A549 (cell line): Measurements from ENCODE around the gene FANCI. TPM values are rescaled to one million over a fixed set of nuclear protein-coding genes. Genes with fewer than 3 reads are reported as not detected.

Experiments used
- ATAC-seq, 2 experiments: fragments of 200-7000 bp in 1 of 2; fragments of >200 bp in 1 of 2; cut with Nextera tagmentation in 1 of 2; cut with Tn5 transposase in 1 of 2; 3 replicates each; pipeline versions ENCODE4 v1.8.0 to v1.9.1; 2018 to 2020; ENCODE audit warnings: mild to moderate bottlenecking in 1 of 2, moderate library complexity in 1 of 2
- CTCF ChIA-PET: fragments of 300-600 bp; sonication (Branson Sonifier 250); formaldehyde crosslinking; extraction: SDS; loops from one replicate; lab custom pipeline; 2021; ENCODE audit warnings: antibody characterized with exemption, inconsistent platforms; lab: Yijun Ruan, JAX
- POLR2A ChIA-PET: fragments of 350-600 bp; formaldehyde crosslinking; extraction: SDS; loops from one replicate; lab custom pipeline; 2021; ENCODE audit warnings: antibody characterized with exemption, inconsistent platforms; lab: Yijun Ruan, JAX
- DNase-seq, 2 experiments: peaks; one replicate each; pipeline versions ENCODE4 v3.0.0 to v3.0.0-alpha.2; 2011 to 2016; ENCODE audit warnings: low read depth in 1 of 2, low spot score in 1 of 2
- FAIRE-seq: peaks from 2 replicates; lab custom pipeline; 2011; peaks lifted over from hg19 to GRCh38; lab: Jason Lieb, UNC
- H3K27ac ChIP-seq, 2 experiments: fragments of >200 bp; sonication (Bioruptor Twin); formaldehyde crosslinking; 3 replicates each; pipeline ENCODE4 v1.5.1; 2016 to 2017
- H3K4me1 ChIP-seq: fragments of >200 bp; sonication (Bioruptor Twin); formaldehyde crosslinking; 3 replicates; pipeline ENCODE4 v1.6.1; 2016
- H3K4me2 ChIP-seq: fragments of >200 bp; sonication (Bioruptor Twin); formaldehyde crosslinking; 3 replicates; pipeline ENCODE4 v1.6.1; 2016
- H3K4me3 ChIP-seq: fragments of >200 bp; sonication (Bioruptor Twin); formaldehyde crosslinking; 3 replicates; pipeline ENCODE4 v1.5.1; 2016
- H3K9me3 ChIP-seq: fragments of >200 bp; sonication (Bioruptor Twin); formaldehyde crosslinking; 3 replicates; pipeline ENCODE4 v1.6.1; 2016
- BCL3 ChIP-seq: fragments of >200 bp; sonication (Bioruptor Twin); formaldehyde crosslinking; IDR thresholded peaks from 3 replicates; pipeline ENCODE4 v1.6.1; 2016
- BHLHE40 ChIP-seq: IDR thresholded peaks from 2 replicates; pipeline ENCODE4 v1.6.1; 2012; ENCODE audit warnings: low read depth, low read length, inconsistent platforms
- CHD4 ChIP-seq: fragments of 200-600 bp; sonication (generic); IDR thresholded peaks from 2 replicates; pipeline ENCODE4 v1.6.1; 2016; ENCODE audit warnings: antibody characterized with exemption, mild to moderate bottlenecking, borderline replicate concordance
- HDAC2 ChIP-seq: fragments of 200-600 bp; sonication (generic); IDR thresholded peaks from 2 replicates; pipeline ENCODE4 v1.6.1; 2016
- HOXA7 ChIP-seq: fragments of 250-450 bp; sonication (Bioruptor Pico); IDR thresholded peaks from 2 replicates; pipeline ENCODE4 v1.5.0; 2020; ENCODE audit warnings: mild to moderate bottlenecking, moderate library complexity
- HOXB13 ChIP-seq: fragments of 250-450 bp; sonication (Bioruptor Pico); IDR thresholded peaks from 2 replicates; pipeline ENCODE4 v1.5.0; 2020; ENCODE audit warnings: low read depth, mild to moderate bottlenecking, moderate library complexity
- JUN ChIP-seq, 2 experiments: fragments of >200 bp; sonication (Bioruptor Twin); formaldehyde crosslinking; IDR thresholded peaks; 2 replicates in 1 of 2; 3 replicates in 1 of 2; pipeline ENCODE4 v1.6.1; 2016 to 2017
- MAFK ChIP-seq: fragments of 450-650 bp; IDR thresholded peaks from 2 replicates; pipeline ENCODE4 v1.6.1; 2014; ENCODE audit not compliant: partially characterized antibody
- NPAS2 ChIP-seq: fragments of 250-450 bp; sonication (Bioruptor Pico); IDR thresholded peaks from 2 replicates; pipeline ENCODE4 v1.8.0; 2022; ENCODE audit warnings: mild to moderate bottlenecking, moderate library complexity, borderline replicate concordance
- NR3C1 ChIP-seq: fragments of >200 bp; sonication (Bioruptor Twin); formaldehyde crosslinking; IDR thresholded peaks from 3 replicates; pipeline ENCODE4 v1.6.1; 2017
- PHF8 ChIP-seq: fragments of 200-600 bp; sonication (generic); IDR thresholded peaks from 2 replicates; pipeline ENCODE4 v1.6.1; 2016; ENCODE audit warnings: low read depth, mild to moderate bottlenecking, antibody characterized with exemption, moderate library complexity, borderline replicate concordance
- POLR2AphosphoS2 ChIP-seq: conservative IDR thresholded peaks from 2 replicates; pipeline ENCODE4 v1.6.1; 2012; ENCODE audit warnings: low read length, improper control_type of control experiment, inconsistent platforms
- RAD21 ChIP-seq, 2 experiments: fragments of >200 bp in 1 of 2; sonication (Bioruptor Twin) in 1 of 2; formaldehyde crosslinking in 1 of 2; IDR thresholded peaks in 1 of 2; conservative IDR thresholded peaks in 1 of 2; 2 replicates in 1 of 2; 3 replicates in 1 of 2; pipeline ENCODE4 v1.6.1; 2012 to 2018; ENCODE audit warnings: inconsistent platforms in 1 of 2
- SMC3 ChIP-seq: fragments of >200 bp; sonication (Bioruptor Twin); formaldehyde crosslinking; IDR thresholded peaks from 3 replicates; pipeline ENCODE4 v1.6.1; 2018; ENCODE audit warnings: inconsistent platforms
- SREBF2 ChIP-seq: fragments of 450-650 bp; IDR thresholded peaks from 2 replicates; pipeline ENCODE4 v1.6.1; 2014; ENCODE audit warnings: mild to moderate bottlenecking, moderate library complexity
- TFCP2L1 ChIP-seq: fragments of 250-450 bp; sonication (Bioruptor Pico); IDR thresholded peaks from 2 replicates; pipeline ENCODE4 v1.5.0; 2021; ENCODE audit warnings: mild to moderate bottlenecking
- WGBS: methylation state at CpG from one replicate; pipeline ENCODE4 v1.1.6; 2017; ENCODE audit errors: missing lambda C conversion rate; 5-methylcytosine and 5-hydroxymethylcytosine counted together
- polyA plus RNA-seq, 4 experiments: library from polyadenylated mRNA; depleted of rRNA in 3 of 4; stranded (reverse); fragments of >200 nt; fragmentation: RNase III in 1 of 4; extraction: RNeasy Plus Mini Kit Qiagen cat#74134 plus additional on column Dnase treatment in 1 of 4; gene quantifications; 2 replicates in 3 of 4; 3 replicates in 1 of 4; pipeline ENCODE4 v1.2.3, GENCODE V29; 2011 to 2017
- TF ChIP-seq, protein P1 (sequence below): fragments of 250-450 bp; sonication (Bioruptor Pico); IDR thresholded peaks from 2 replicates; pipeline ENCODE4 v1.5.0; 2021; ENCODE audit warnings: mild to moderate bottlenecking, moderate library complexity, borderline replicate concordance
- TF ChIP-seq, protein P2 (sequence below): fragments of >200 bp; sonication (Bioruptor Twin); formaldehyde crosslinking; IDR thresholded peaks from 3 replicates; pipeline ENCODE4 v1.5.1; 2016
- TF ChIP-seq, protein P3 (sequence below): fragments of 200-600 bp; sonication (generic); IDR thresholded peaks from 2 replicates; pipeline ENCODE4 v1.6.1; 2016; ENCODE audit warnings: antibody characterized with exemption, mild to moderate bottlenecking, moderate library complexity

FANCI gene
- polyA plus RNA-seq, 2 of the 4 experiments (the other 2 are of a cell fraction) = 101 to 123 TPM

- H3K9me3 ChIP-seq = no peaks in the 10 kb centered on the region
- ATAC-seq (no peak), DNase-seq (no peak), FAIRE-seq (no peak)
- ChIA-PET CTCF (interaction anchor here (0.5 to 15.6 kb wide), 11 partner anchors 7 to 292 kb away, joined by 3 to 141 read pairs (median 5); no protein-coding TSS in a partner anchor), POLR2A (no interaction called here)
- no peaks in the 10 kb centered on the region for H3K4me1 ChIP-seq
- H3K27ac ChIP-seq = no peak overlapping the region
- TF ChIP-seq RAD21 (conservative IDR thresholded peaks at IDR 0.05 in 1 of 2, IDR thresholded peaks at IDR 0.05 in 1 of 2) = no peak
- no peak for TF ChIP-seq SREBF2
- TF ChIP-seq NPAS2 (CRISPR knock-in tag) = no peak
- no peak for TF ChIP-seq JUN (IDR thresholded peaks at IDR 0.05)
- no peak for TF ChIP-seq POLR2AphosphoS2
- no peak overlapping the region for H3K4me3 ChIP-seq
- H3K4me2 ChIP-seq = no peak overlapping the region
- 88% methylated on average over 6 of the region's 6 CpGs for WGBS
These were observed 44.0 kb upstream of the FANCI start for GRCh38 chr15:89199746-89200145.

DNA sequence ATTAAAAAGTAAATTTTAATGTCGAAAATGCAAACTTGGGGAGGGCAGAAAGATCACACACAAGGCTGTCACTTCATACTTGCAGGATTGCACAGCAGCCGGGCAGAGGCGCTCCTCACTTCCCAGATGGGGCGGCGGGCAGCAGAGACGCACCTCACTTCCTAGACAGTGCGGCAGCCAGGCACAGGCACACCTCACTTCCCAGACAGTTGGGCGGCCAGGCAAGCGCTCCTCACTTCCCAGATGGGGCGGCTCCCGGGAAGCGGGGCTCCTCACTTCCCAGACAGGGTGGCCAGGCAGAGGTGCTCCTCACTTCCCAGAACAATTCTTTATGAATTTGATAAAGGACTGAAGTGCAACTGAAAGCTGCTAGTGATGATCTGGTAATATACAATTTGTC, 43.6 kb upstream of the FANCI start:
- ChIA-PET POLR2A (no interaction called here), CTCF (interaction anchor here (0.5 to 15.6 kb wide), 12 partner anchors 6 to 192 kb away, joined by 3 to 141 read pairs (median 5); partner anchors contain the start of gene FANCI)
- Histone ChIP-seq H3K4me2 (no peak overlapping the region), H3K4me3 (no peak overlapping the region), H3K9me3 (no peaks in the 10 kb centered on the region), H3K4me1 (no peaks in the 10 kb centered on the region), H3K27ac (no peak overlapping the region)
- FAIRE-seq (no peak), DNase-seq (no peak), ATAC-seq (no peak)
- TF ChIP-seq CHD4 (no peak), HOXB13 (CRISPR knock-in tag) (no peak), BCL3 (no peak), PHF8 (no peak), RAD21 (conservative IDR thresholded peaks at IDR 0.05 in 1 of 2, IDR thresholded peaks at IDR 0.05 in 1 of 2) (no peak), BHLHE40 (no peak), MAFK (no peak), SREBF2 (no peak), HOXA7 (CRISPR knock-in tag) (no peak), NPAS2 (CRISPR knock-in tag) (no peak), SMC3 (no peak), TFCP2L1 (CRISPR knock-in tag) (no peak), HDAC2 (no peak), NR3C1 (no peak)
- TF ChIP-seq, protein P1, sequence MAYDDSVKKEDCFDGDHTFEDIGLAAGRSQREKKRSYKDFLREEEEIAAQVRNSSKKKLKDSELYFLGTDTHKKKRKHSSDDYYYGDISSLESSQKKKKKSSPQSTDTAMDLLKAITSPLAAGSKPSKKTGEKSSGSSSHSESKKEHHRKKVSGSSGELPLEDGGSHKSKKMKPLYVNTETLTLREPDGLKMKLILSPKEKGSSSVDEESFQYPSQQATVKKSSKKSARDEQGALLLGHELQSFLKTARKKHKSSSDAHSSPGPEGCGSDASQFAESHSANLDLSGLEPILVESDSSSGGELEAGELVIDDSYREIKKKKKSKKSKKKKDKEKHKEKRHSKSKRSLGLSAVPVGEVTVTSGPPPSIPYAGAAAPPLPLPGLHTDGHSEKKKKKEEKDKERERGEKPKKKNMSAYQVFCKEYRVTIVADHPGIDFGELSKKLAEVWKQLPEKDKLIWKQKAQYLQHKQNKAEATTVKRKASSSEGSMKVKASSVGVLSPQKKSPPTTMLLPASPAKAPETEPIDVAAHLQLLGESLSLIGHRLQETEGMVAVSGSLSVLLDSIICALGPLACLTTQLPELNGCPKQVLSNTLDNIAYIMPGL = no peak
- TF ChIP-seq, protein P2, sequence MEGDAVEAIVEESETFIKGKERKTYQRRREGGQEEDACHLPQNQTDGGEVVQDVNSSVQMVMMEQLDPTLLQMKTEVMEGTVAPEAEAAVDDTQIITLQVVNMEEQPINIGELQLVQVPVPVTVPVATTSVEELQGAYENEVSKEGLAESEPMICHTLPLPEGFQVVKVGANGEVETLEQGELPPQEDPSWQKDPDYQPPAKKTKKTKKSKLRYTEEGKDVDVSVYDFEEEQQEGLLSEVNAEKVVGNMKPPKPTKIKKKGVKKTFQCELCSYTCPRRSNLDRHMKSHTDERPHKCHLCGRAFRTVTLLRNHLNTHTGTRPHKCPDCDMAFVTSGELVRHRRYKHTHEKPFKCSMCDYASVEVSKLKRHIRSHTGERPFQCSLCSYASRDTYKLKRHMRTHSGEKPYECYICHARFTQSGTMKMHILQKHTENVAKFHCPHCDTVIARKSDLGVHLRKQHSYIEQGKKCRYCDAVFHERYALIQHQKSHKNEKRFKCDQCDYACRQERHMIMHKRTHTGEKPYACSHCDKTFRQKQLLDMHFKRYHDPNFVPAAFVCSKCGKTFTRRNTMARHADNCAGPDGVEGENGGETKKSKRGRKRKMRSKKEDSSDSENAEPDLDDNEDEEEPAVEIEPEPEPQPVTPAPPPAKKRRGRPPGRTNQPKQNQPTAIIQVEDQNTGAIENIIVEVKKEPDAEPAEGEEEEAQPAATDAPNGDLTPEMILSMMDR = no peak
- TF ChIP-seq, protein P3, sequence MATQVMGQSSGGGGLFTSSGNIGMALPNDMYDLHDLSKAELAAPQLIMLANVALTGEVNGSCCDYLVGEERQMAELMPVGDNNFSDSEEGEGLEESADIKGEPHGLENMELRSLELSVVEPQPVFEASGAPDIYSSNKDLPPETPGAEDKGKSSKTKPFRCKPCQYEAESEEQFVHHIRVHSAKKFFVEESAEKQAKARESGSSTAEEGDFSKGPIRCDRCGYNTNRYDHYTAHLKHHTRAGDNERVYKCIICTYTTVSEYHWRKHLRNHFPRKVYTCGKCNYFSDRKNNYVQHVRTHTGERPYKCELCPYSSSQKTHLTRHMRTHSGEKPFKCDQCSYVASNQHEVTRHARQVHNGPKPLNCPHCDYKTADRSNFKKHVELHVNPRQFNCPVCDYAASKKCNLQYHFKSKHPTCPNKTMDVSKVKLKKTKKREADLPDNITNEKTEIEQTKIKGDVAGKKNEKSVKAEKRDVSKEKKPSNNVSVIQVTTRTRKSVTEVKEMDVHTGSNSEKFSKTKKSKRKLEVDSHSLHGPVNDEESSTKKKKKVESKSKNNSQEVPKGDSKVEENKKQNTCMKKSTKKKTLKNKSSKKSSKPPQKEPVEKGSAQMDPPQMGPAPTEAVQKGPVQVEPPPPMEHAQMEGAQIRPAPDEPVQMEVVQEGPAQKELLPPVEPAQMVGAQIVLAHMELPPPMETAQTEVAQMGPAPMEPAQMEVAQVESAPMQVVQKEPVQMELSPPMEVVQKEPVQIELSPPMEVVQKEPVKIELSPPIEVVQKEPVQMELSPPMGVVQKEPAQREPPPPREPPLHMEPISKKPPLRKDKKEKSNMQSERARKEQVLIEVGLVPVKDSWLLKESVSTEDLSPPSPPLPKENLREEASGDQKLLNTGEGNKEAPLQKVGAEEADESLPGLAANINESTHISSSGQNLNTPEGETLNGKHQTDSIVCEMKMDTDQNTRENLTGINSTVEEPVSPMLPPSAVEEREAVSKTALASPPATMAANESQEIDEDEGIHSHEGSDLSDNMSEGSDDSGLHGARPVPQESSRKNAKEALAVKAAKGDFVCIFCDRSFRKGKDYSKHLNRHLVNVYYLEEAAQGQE = no peak
- 94% methylated on average over 12 of the region's 12 CpGs for WGBS
